H1 (cell line): ENCODE results near the gene LLPH. TPM values are rescaled to one million over a fixed set of nuclear protein-coding genes. Genes with fewer than 3 reads are reported as not detected.
A peak's percentile ranks its signal among the peaks of the same experiment; 100 is the strongest.

ENCODE experiments used
- CTCF ChIA-PET: fragments of 300-600 bp; sonication (Branson Sonifier 250); formaldehyde crosslinking; loops from one replicate; lab custom pipeline; 2021; ENCODE audit not compliant: partially characterized antibody; lab: Charles Lee
- POLR2A ChIA-PET: fragments of 300-600 bp; sonication (Branson Sonifier 250); formaldehyde crosslinking; loops from one replicate; lab custom pipeline; 2021; ENCODE audit warnings: inconsistent platforms; ENCODE audit not compliant: partially characterized antibody; lab: Charles Lee
- DNase-seq, 2 experiments: peaks; one replicate each; pipeline versions ENCODE4 v3.0.0 to v3.0.0-alpha.2; 2010 to 2022; ENCODE audit warnings: low spot score in 2 of 2, low read depth in 1 of 2, mixed read lengths in 1 of 2
- FAIRE-seq: peaks from 2 replicates; lab custom pipeline; 2011; peaks lifted over from hg19 to GRCh38; lab: Jason Lieb, UNC
- H2AFZ ChIP-seq: 2 replicates; pipeline ENCODE4 v1.8.1; 2012; ENCODE audit warnings: low read length, inconsistent platforms
- H2AK5ac ChIP-seq: 2 replicates; pipeline ENCODE4 v1.6.1; 2013; ENCODE audit warnings: low read depth, low read length
- H2BK120ac ChIP-seq: replicated peaks from 2 replicates; pipeline ENCODE3; 2013; ENCODE audit warnings: low read depth, low read length, inconsistent platforms
- H2BK12ac ChIP-seq: 2 replicates; pipeline ENCODE4 v1.6.1; 2013; ENCODE audit warnings: low read depth, low read length
- H2BK15ac ChIP-seq: 2 replicates; pipeline ENCODE4 v1.6.1; 2013; ENCODE audit warnings: low read length
- H2BK20ac ChIP-seq: 2 replicates; pipeline ENCODE4 v1.6.1; 2013; ENCODE audit warnings: low read length
- H2BK5ac ChIP-seq: 2 replicates; pipeline ENCODE4 v1.6.1; 2013; ENCODE audit warnings: low read depth, low read length
- H3K14ac ChIP-seq: 2 replicates; pipeline ENCODE4 v1.6.1; 2013; ENCODE audit warnings: inconsistent platforms; ENCODE audit not compliant: insufficient read length
- H3K18ac ChIP-seq: 2 replicates; pipeline ENCODE4 v1.6.1; 2013; ENCODE audit warnings: low read length; ENCODE audit errors: extremely low read depth
- H3K23ac ChIP-seq: 2 replicates; pipeline ENCODE4 v1.6.1; 2013; ENCODE audit warnings: inconsistent platforms; ENCODE audit not compliant: insufficient read length
- H3K23me2 ChIP-seq: 2 replicates; pipeline ENCODE4 v1.6.1; 2013; ENCODE audit warnings: low read depth, low read length
- H3K27ac ChIP-seq: 2 replicates; pipeline ENCODE4 v1.6.1; 2011; ENCODE audit warnings: low read depth, low read length, inconsistent platforms
- H3K27me3 ChIP-seq, 4 experiments: replicated peaks in 1 of 4; 1 replicate in 1 of 4; 2 replicates in 3 of 4; pipeline versions ENCODE4 v1.6.1 to v1.8.1; 2011 to 2013; ENCODE audit warnings: low read length in 3 of 4, mild to moderate bottlenecking in 3 of 4, inconsistent platforms in 2 of 4, mixed read lengths in 2 of 4, moderate library complexity in 1 of 4; ENCODE audit not compliant: control insufficient read depth in 3 of 4, insufficient read depth in 3 of 4; ENCODE audit errors: extremely low read depth in 1 of 4
- H3K36me3 ChIP-seq, 4 experiments: 2 replicates each; pipeline versions ENCODE4 v1.6.1 to v1.8.1; 2011 to 2013; ENCODE audit warnings: mild to moderate bottlenecking in 4 of 4, low read length in 3 of 4, moderate library complexity in 2 of 4, control low read depth in 1 of 4, inconsistent platforms in 1 of 4; ENCODE audit not compliant: insufficient read depth in 4 of 4, control insufficient read depth in 2 of 4
- H3K4ac ChIP-seq: replicated peaks from 2 replicates; pipeline ENCODE3; 2013; ENCODE audit warnings: low read length, low read depth, mixed read lengths, inconsistent platforms; ENCODE audit not compliant: insufficient read length
- H3K4me1 ChIP-seq, 4 experiments: replicated peaks in 1 of 4; 1 replicate in 1 of 4; 2 replicates in 3 of 4; pipeline versions ENCODE4 v1.6.1 to v1.8.1; 2011 to 2013; ENCODE audit warnings: low read length in 3 of 4, inconsistent platforms in 2 of 4, mixed read lengths in 1 of 4; ENCODE audit not compliant: insufficient read depth in 4 of 4, control insufficient read depth in 3 of 4
- H3K4me2 ChIP-seq, 2 experiments: 2 replicates each; pipeline versions ENCODE4 v1.6.1 to v1.8.1; 2011 to 2013; ENCODE audit warnings: low read depth in 2 of 2, low read length in 2 of 2, control low read depth in 1 of 2, inconsistent platforms in 1 of 2, mild to moderate bottlenecking in 1 of 2; ENCODE audit not compliant: insufficient read depth in 1 of 2
- H3K4me3 ChIP-seq, 4 experiments: fragments of 200-600, 300-600 bp in 1 of 4; sonication (generic), shearing (Covaris generic), sonication (Bioruptor Twin) in 1 of 4; 2 replicates each; pipeline versions ENCODE4 v1.5.1 to v1.8.1; 2011 to 2016; ENCODE audit warnings: low read length in 4 of 4, low read depth in 3 of 4, control low read depth in 2 of 4, inconsistent platforms in 2 of 4, mild to moderate bottlenecking in 2 of 4, mixed read lengths in 1 of 4, moderate library complexity in 1 of 4; ENCODE audit not compliant: insufficient read depth in 2 of 4; ENCODE audit errors: extremely low read depth in 1 of 4
- H3K56ac ChIP-seq: replicated peaks from 2 replicates; pipeline ENCODE3; 2013; ENCODE audit warnings: low read depth, mild to moderate bottlenecking, mixed read lengths, low read length, inconsistent platforms; ENCODE audit not compliant: insufficient read length
- H3K79me1 ChIP-seq: 2 replicates; pipeline ENCODE4 v1.6.1; 2013; ENCODE audit warnings: low read depth, low read length, control low read depth
- H3K79me2 ChIP-seq, 2 experiments: 2 replicates each; pipeline versions ENCODE4 v1.6.1 to v1.8.1; 2012 to 2013; ENCODE audit warnings: low read length in 2 of 2, mild to moderate bottlenecking in 2 of 2, inconsistent platforms in 1 of 2; ENCODE audit not compliant: insufficient read depth in 2 of 2, control insufficient read depth in 1 of 2
- H3K9ac ChIP-seq, 4 experiments: replicated peaks in 1 of 4; 1 replicate in 1 of 4; 2 replicates in 3 of 4; pipeline versions ENCODE4 v1.6.1 to v1.8.1; 2011 to 2013; ENCODE audit warnings: low read depth in 3 of 4, low read length in 3 of 4, control low read depth in 2 of 4, mild to moderate bottlenecking in 2 of 4, moderate library complexity in 2 of 4, inconsistent platforms in 1 of 4; ENCODE audit errors: extremely low read depth in 1 of 4
- H3K9me3 ChIP-seq, 2 experiments: 2 replicates each; pipeline versions ENCODE4 v1.6.1 to v1.8.1; 2012 to 2013; ENCODE audit warnings: mild to moderate bottlenecking in 2 of 2, moderate library complexity in 2 of 2, control low read depth in 1 of 2, inconsistent platforms in 1 of 2, low read depth in 1 of 2, low read length in 1 of 2, mixed read lengths in 1 of 2; ENCODE audit not compliant: insufficient read depth in 2 of 2
- H4K20me1 ChIP-seq, 2 experiments: replicated peaks in 1 of 2; 2 replicates each; pipeline versions ENCODE3 to v1.8.1; 2011 to 2013; ENCODE audit warnings: inconsistent platforms in 2 of 2, low read length in 2 of 2, mild to moderate bottlenecking in 1 of 2; ENCODE audit not compliant: insufficient read depth in 2 of 2, control insufficient read depth in 1 of 2
- H4K5ac ChIP-seq: 2 replicates; pipeline ENCODE4 v1.6.1; 2013; ENCODE audit warnings: low read length, low read depth, mixed read lengths, inconsistent platforms; ENCODE audit not compliant: insufficient read length
- H4K8ac ChIP-seq: 2 replicates; pipeline ENCODE4 v1.8.0; 2013; ENCODE audit warnings: mild to moderate bottlenecking, moderate library complexity, low read length, inconsistent platforms; ENCODE audit not compliant: insufficient read depth; ENCODE audit errors: extremely low read depth
- H4K91ac ChIP-seq: replicated peaks from 2 replicates; pipeline ENCODE3; 2013; ENCODE audit warnings: low read length, mixed read lengths, inconsistent platforms; ENCODE audit not compliant: insufficient read length
- BRCA1 ChIP-seq: IDR thresholded peaks from 2 replicates; pipeline ENCODE4 v1.6.1; 2012; ENCODE audit warnings: low read depth, low read length, improper control_type of control experiment
- CBX8 ChIP-seq: fragments of 300-800, 300-1000 bp; sonication (generic); IDR thresholded peaks from 2 replicates; pipeline ENCODE4 v1.7.1; 2016; ENCODE audit warnings: low read depth, low read length, borderline replicate concordance
- CHD1 ChIP-seq: IDR thresholded peaks from 2 replicates; pipeline ENCODE4 v1.6.1; 2012; ENCODE audit warnings: low read depth, low read length, improper control_type of control experiment
- CTBP2 ChIP-seq: IDR thresholded peaks from 2 replicates; pipeline ENCODE4 v1.7.0; 2011; ENCODE audit warnings: borderline replicate concordance, mild to moderate bottlenecking, moderate library complexity, mixed read lengths, low read length; ENCODE audit not compliant: insufficient read depth, insufficient read length
- E2F6 ChIP-seq: IDR thresholded peaks from 2 replicates; pipeline ENCODE4 v1.6.1; 2012; ENCODE audit warnings: inconsistent platforms
- MAFK ChIP-seq: IDR thresholded peaks from 2 replicates; pipeline ENCODE4 v1.6.1; 2012; ENCODE audit warnings: low read depth, mild to moderate bottlenecking, improper control_type of control experiment, low read length
- NRF1 ChIP-seq: IDR thresholded peaks from 2 replicates; pipeline ENCODE4 v1.6.1; 2011; ENCODE audit warnings: mild to moderate bottlenecking, low read depth, low read length, improper control_type of control experiment
- RXRA ChIP-seq: IDR thresholded peaks from 2 replicates; pipeline ENCODE4 v1.6.1; 2011; ENCODE audit warnings: low read depth, mild to moderate bottlenecking, low read length, moderate library complexity; ENCODE audit not compliant: insufficient read depth
- SP1 ChIP-seq: IDR thresholded peaks from 2 replicates; pipeline ENCODE4 v1.6.1; 2011; ENCODE audit warnings: low read depth, low read length
- WGBS, 2 experiments: shearing (Covaris generic) in 1 of 2; methylation state at CpG; one replicate each; pipeline versions ENCODE4 v1.1.6 to v1.1.7; 2013 to 2015; ENCODE audit warnings: low lambda C conversion rate in 2 of 2, mixed read lengths in 2 of 2, inconsistent platforms in 1 of 2, low coverage in 1 of 2, missing lambda C conversion rate in 1 of 2; ENCODE audit not compliant: insufficient replicate concordance in 2 of 2, insufficient coverage in 1 of 2, insufficient read length in 1 of 2; ENCODE audit errors: extremely low coverage in 1 of 2, missing lambda C conversion rate in 1 of 2; 5-methylcytosine and 5-hydroxymethylcytosine counted together
- polyA plus RNA-seq, 7 experiments: library from polyadenylated mRNA; depleted of rRNA in 3 of 7; stranded (reverse) in 5 of 7; unstranded in 2 of 7; fragments of >200 nt in 5 of 7; fragments of 200-250 nt in 2 of 7; gene quantifications; 1 replicate in 5 of 7; 2 replicates in 1 of 7; 4 replicates in 1 of 7; pipeline versions ENCODE4 v1.2.1 to v1.2.3, GENCODE V29; 2011 to 2013; ENCODE audit warnings: missing spikeins in 2 of 7, mixed read lengths in 2 of 7
- total RNA-seq: library from RNA; stranded (reverse); fragmentation: NEBNext Ultra II Directional; extraction: Animal tissue kit (Norgen Biotek cat#: 25700); gene quantifications from 2 replicates; pipeline ENCODE4 v1.2.1, GENCODE V29; 2021

LLPH gene
- total and polyA plus RNA-seq, 2 of the 8 experiments (the other 6 are each of a cell fraction or from before 2014, with no cell fraction given): 2.3 to 31.3 TPM

- Histone ChIP-seq H3K4me1 (no peaks in the 10 kb centered on the region; a peak in 1 of 7 replicates), H4K5ac (no peak overlapping the region), H4K91ac (no peak overlapping the region), H3K4me3 (no peak overlapping the region), H2BK20ac (peak overlapping the region; percentile 32; the same call in 1 of the 2 replicates), H2BK15ac (peak overlapping the region; percentile 88; the same call in 1 of the 2 replicates), H2BK120ac (no peak overlapping the region), H3K27me3 (no peaks in the 10 kb centered on the region), H3K23me2 (peaks cover 7% of the 10 kb centered on the region), H3K79me2 (0 out of 4 replicates have a peak, but pooled peaks cover 0 to 3% of the 10 kb centered on the region in 2 experiments), H4K8ac (no peak overlapping the region), H3K4me2 (no peak overlapping the region), H3K36me3 (peaks cover 0 to 3% (median 0%) of the 10 kb centered on the region in 4 experiments; a peak in 1 of 8 replicates), H2AK5ac (no peak overlapping the region), H3K4ac (no peak overlapping the region), H3K9ac (no peak overlapping the region), H3K9me3 (peaks cover 0 to 13% of the 10 kb centered on the region in 2 experiments; a peak in 1 of 4 replicates), H3K56ac (no peak overlapping the region), H2AFZ (no peak overlapping the region; the same call in 1 of the 2 replicates), H3K23ac (no peak overlapping the region), H3K79me1 (no peaks in the 10 kb centered on the region), H3K27ac (no peak overlapping the region), H2BK5ac (no peak overlapping the region), H3K18ac (no peak overlapping the region), H2BK12ac (no peak overlapping the region), H4K20me1 (no peaks in the 10 kb centered on the region), H3K14ac (no peak overlapping the region)
- WGBS, 2 experiments: 82 to 100% methylated on average over 1 to 3 of the region's 3 CpGs
- FAIRE-seq (no peak), DNase-seq (no peak)
- CTCF ChIA-PET: interaction anchor here (1.5 kb wide), 1 partner anchor 39 kb away, joined by 5 read pairs; no protein-coding TSS in a partner anchor
- POLR2A ChIA-PET: interaction anchor here (1.7 to 2.1 kb wide), 2 partner anchors 17 to 20 kb away, joined by 4 to 11 read pairs; no protein-coding TSS in a partner anchor
- TF ChIP-seq MAFK (no peak), E2F6 (no peak), RXRA (no peak), CTBP2 (no peak), BRCA1 (no peak), NRF1 (no peak), CHD1 (no peak), CBX8 (no peak), SP1 (no peak)
Measured at GRCh38 chr12:66170606-66171005, 40.1 kb upstream of the LLPH start.
